ENCODE results near the gene TMEM89. TPM values are rescaled to one million over a fixed set of nuclear protein-coding genes. Genes with fewer than 3 reads are reported as not detected.

Gene TMEM89
- polyA plus RNA-seq, 1 donor, result 0.09 TPM

GRCh38 chr3:48572517-48572916 lies 49.1 kb downstream of the TMEM89 start:
- H3K27me3 ChIP-seq (ENCODE audit: control insufficient read depth, insufficient read depth, low read length), result no peaks in the 10 kb centered on the region
- peaks cover 7% of the 10 kb centered on the region for H3K36me3 ChIP-seq (ENCODE audit: control insufficient read depth, insufficient read depth, low read length)
- H3K4me1 ChIP-seq (ENCODE audit: control insufficient read depth, insufficient read depth, low read length), result peaks cover 15% of the 10 kb centered on the region
- H3K4me3 ChIP-seq (ENCODE audit: low read length), result no peak overlapping the region
- no peaks in the 10 kb centered on the region for H3K9me3 ChIP-seq (ENCODE audit: control insufficient read depth, low read depth, low read length)
- WGBS (ENCODE audit: insufficient coverage, low lambda C conversion rate), result no CpG with 5 or more reads among the region's 7 CpGs
- no peak overlapping the region for H3K27ac ChIP-seq (ENCODE audit: low read length)
- DNase-seq, result no peak

- DNase-seq, result no peak
- WGBS (ENCODE audit: insufficient coverage, low lambda C conversion rate), result no CpG with 5 or more reads among the region's 12 CpGs
These were observed 49.6 kb downstream of the TMEM89 start for GRCh38 chr3:48571938-48572337.

More at GRCh38 chr3:48571938-48572337, 49.6 kb downstream of the TMEM89 start:
- Histone ChIP-seq H3K9me3 (ENCODE audit: control insufficient read depth, low read depth, low read length) (no peaks in the 10 kb centered on the region), H3K27ac (ENCODE audit: low read length) (no peak overlapping the region), H3K4me1 (ENCODE audit: control insufficient read depth, insufficient read depth, low read length) (peaks cover 15% of the 10 kb centered on the region), H3K4me3 (ENCODE audit: low read length) (no peak overlapping the region), H3K36me3 (ENCODE audit: control insufficient read depth, insufficient read depth, low read length) (peaks cover 3% of the 10 kb centered on the region), H3K27me3 (ENCODE audit: control insufficient read depth, insufficient read depth, low read length) (no peaks in the 10 kb centered on the region)

Other genes with a start within 250 kb of the TMEM89 start
- gene FBXW12, start 249.6 kb downstream of the TMEM89 start, polyA plus RNA-seq, result 0.18 TPM
- gene PLXNB1, start 191.7 kb downstream of the TMEM89 start, polyA plus RNA-seq, result 121 TPM
- gene CCDC51, start 181.7 kb downstream of the TMEM89 start, polyA plus RNA-seq, result 19.0 TPM
- gene TMA7, start 181.5 kb downstream of the TMEM89 start, polyA plus RNA-seq, result 283 TPM
- gene ATRIP, start 175.0 kb downstream of the TMEM89 start, polyA plus RNA-seq, result 6.6 TPM
- 200 TPM for gene SHISA5, start 117.6 kb downstream of the TMEM89 start, polyA plus RNA-seq
- 17.3 TPM for gene PFKFB4, start 65.0 kb downstream of the TMEM89 start, polyA plus RNA-seq
- 0.87 TPM for gene UCN2, start 58.0 kb downstream of the TMEM89 start, polyA plus RNA-seq
- gene COL7A1, start 26.4 kb downstream of the TMEM89 start, polyA plus RNA-seq, result 121 TPM
- 259 TPM for gene UQCRC1, start 12.1 kb downstream of the TMEM89 start, polyA plus RNA-seq
- gene SLC26A6, start 13.7 kb upstream of the TMEM89 start, polyA plus RNA-seq, result 41.2 TPM
- gene CELSR3, start 41.1 kb upstream of the TMEM89 start, polyA plus RNA-seq, result 3.9 TPM
- gene NCKIPSD, start 64.1 kb upstream of the TMEM89 start, polyA plus RNA-seq, result 15.2 TPM
- gene IP6K2, start 95.5 kb upstream of the TMEM89 start, polyA plus RNA-seq, result 176 TPM
- gene PRKAR2A, start 226.1 kb upstream of the TMEM89 start, polyA plus RNA-seq, result 28.6 TPM

Data from large intestine (tissue), 3 donors.